DND-41 (cell line): ENCODE results near the gene PDE4C.

Experiments
- CTCF ChIP-seq: IDR thresholded peaks from 2 replicates; pipeline ENCODE4 v1.5.1; 2012; ENCODE audit warnings: borderline replicate concordance, low read length, moderate library complexity, mild to moderate bottlenecking; ENCODE audit not compliant: poor library complexity, severe bottlenecking; ENCODE audit errors: extremely low read depth
- EZH2 ChIP-seq: IDR thresholded peaks from 3 replicates; pipeline ENCODE4 v1.6.1; 2012; ENCODE audit warnings: borderline replicate concordance, low read depth, mild to moderate bottlenecking, moderate library complexity, low read length, inconsistent platforms; ENCODE audit not compliant: severe bottlenecking

GRCh38 chr19:18253130-18253529 lies 26.9 kb upstream of the PDE4C start:
- no peak for TF ChIP-seq EZH2
- TF ChIP-seq CTCF: no peak
